HG03378 (cell line): ENCODE measurements around the gene SEPTIN8.

Experiments
- ATAC-seq: cut with Tn5 transposase; IDR thresholded peaks from one replicate; pipeline ENCODE4 v1.9.1; 2021; ENCODE audit warnings: mild to moderate bottlenecking, moderate library complexity; ENCODE audit not compliant: unreplicated experiment

Gene SEPTIN8

GRCh38 chr5:132718544-132719312 is 58.3 kb downstream of the SEPTIN8 start:
- no peak for ATAC-seq

- ATAC-seq = no peak
These were observed 62.4 kb downstream of the SEPTIN8 start for GRCh38 chr5:132714456-132715307.

- ATAC-seq = no peak
These were observed 68.4 kb downstream of the SEPTIN8 start for GRCh38 chr5:132708645-132709044.

- ATAC-seq = no peak
These were observed 72.2 kb downstream of the SEPTIN8 start for GRCh38 chr5:132704875-132705274.
